ENCODE measurements around the gene FXYD5.
A peak's percentile ranks its signal among the peaks of the same experiment; 100 is the strongest.
"Not testable (repeated sequence)": the region's sequence is repeated elsewhere in the genome, so short reads cannot be mapped to it uniquely, and the experiment has no call there.

The FXYD5 gene

DNA sequence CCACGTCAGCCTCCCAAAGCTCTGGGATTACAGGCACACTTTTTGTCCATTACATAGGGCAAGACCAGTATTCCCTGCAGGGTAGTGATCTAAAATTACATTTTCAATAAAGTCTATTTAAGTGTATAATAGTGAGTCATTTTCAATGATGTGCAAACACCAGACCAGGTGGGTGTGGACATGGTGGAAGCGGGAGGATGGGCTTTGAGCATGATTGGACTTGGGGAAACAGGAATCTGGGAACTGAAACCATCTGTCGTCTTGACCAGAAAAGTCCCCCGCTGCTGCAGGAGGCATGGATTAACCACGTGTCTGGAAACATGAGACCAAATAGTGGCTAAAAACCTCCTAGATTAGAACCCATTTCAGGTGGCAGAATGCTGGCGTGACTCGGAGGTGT, 34.0 kb upstream of the FXYD5 start:
- DNase-seq, result no peak

DNA sequence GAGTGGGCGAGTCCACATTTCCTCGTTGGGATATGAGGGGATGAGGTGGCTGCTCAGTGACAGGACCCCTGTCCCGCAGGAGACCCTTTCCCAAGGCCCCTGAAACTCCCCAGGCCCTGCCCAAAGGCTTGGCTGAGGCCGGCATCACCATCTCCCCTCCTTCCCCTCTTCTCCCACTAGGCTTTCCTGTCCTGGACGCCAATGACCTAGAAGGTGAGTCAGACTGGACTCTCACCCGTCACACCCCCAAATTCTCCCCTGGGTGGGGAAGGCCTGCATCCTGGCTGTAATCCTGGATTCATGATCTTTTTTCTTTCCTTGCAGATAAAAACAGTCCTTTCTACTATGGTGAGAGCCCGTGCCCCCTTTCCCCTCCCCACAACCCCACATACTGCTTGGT, 33.6 kb upstream of the FXYD5 start:
- no peak for DNase-seq

DNA sequence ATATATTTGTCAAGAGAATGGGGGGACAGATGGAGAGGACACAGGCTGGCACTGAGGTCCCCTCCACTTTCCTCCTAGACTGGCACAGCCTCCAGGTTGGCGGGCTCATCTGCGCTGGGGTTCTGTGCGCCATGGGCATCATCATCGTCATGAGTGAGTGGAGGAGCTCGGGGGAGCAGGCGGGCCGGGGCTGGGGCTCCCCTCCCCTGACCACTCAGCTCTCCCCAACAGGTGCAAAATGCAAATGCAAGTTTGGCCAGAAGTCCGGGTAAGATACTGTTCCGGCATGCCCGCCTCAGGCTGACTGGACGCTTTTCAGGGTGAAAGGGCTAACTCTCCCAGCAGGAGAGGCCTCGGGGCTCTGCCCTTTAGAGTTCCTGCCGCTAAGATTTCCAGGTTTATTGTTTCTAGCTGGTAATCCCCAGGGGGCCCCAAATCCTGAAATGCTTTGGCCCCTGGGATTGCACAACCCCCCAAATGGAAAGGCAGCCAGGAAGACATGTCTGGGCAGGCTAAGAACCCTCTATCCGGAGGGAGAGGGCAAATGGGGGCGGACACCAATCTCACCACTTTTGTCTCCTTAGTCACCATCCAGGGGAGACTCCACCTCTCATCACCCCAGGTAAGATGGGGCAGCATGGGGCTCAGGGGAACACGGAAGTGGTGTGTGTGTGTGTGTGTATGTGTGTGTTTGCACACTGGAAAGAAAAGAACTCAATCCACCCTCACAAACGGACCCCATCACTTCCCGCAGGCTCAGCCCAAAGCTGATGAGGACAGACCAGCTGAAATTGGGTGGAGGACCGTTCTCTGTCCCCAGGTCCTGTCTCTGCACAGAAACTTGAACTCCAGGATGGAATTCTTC, 31.6 kb upstream of the FXYD5 start:
- DNase-seq, result no peak

DNA sequence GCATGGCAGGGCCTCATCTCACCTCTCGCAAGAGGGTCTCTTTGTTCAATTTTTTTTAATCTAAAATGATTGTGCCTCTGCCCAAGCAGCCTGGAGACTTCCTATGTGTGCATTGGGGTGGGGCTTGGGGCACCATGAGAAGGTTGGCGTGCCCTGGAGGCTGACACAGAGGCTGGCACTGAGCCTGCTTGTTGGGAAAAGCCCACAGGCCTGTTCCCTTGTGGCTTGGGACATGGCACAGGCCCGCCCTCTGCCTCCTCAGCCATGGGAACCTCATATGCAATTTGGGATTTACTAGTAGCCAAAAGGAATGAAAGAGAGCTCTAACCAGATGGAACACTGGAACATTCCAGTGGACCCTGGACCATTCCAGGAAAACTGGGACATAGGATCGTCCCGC, 31.0 kb upstream of the FXYD5 start:
- DNase-seq, result no peak

DNA sequence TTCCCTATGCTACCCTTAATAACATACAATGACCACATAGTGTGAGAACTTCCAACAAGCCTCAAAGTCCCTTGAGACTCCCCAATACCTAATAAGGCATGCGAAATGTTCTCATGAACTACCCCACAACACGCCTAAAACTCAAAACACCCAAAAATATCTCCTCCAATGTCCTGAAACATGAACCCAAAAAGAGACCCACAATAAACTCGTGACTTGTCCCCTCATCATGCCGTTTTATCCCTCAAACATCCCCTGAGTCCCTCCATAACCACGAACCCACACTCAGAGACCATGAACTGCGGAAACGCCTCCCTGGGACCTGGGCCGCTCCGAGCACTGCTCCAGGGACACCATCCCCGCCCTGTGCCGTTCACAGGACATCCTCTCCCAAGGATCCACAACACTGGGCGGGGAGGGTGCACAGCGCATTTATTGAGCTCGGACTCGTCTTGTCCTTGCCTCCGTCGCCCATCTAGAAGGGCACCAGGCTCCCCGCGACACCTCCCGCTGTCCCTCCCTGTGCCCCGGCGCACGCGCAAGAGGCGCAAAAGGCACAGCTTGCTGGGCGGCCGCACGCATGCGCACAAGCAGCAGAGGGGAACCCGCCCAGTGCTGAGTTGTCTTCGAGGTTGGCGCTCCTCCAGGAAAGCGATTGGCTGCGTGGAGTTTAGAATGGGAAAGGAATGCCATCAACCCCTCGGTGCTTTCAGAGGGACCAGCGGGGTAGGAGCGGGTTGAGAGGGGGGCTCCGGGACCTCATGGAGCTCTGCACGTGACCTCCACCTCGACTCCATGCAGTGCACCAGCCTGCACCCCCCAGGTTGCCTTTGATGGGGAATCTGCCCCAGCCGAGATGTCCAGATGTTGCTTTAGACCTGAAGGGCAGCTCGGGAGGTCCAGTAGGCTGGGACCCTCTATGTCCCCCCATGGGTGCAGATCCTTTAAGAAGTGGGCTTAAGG, 30.2 kb upstream of the FXYD5 start:
- DNase-seq, result peak; percentile 89

DNA sequence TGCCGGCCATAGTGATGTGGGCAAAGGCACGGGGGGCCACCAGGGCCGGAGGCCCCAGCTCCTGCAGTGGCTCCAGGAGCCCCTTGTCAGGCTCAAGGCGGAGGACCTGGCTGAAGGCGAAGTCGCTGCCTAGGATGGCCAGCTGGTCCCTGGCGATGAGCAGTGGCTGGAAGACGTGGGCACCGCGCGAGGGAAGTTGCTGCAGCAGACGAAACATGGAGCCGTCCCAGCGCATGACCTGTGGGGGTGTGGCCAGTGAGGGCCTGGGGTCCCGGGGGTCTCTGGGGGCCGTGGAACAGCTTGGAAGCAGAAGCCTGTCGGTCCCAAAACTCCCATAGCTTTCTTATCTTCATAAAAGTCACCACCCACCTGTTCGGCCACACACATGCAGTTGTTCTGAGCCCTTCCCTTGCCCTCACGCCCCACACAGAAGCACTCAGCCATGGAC, 29.2 kb upstream of the FXYD5 start:
- DNase-seq, result no peak

DNA sequence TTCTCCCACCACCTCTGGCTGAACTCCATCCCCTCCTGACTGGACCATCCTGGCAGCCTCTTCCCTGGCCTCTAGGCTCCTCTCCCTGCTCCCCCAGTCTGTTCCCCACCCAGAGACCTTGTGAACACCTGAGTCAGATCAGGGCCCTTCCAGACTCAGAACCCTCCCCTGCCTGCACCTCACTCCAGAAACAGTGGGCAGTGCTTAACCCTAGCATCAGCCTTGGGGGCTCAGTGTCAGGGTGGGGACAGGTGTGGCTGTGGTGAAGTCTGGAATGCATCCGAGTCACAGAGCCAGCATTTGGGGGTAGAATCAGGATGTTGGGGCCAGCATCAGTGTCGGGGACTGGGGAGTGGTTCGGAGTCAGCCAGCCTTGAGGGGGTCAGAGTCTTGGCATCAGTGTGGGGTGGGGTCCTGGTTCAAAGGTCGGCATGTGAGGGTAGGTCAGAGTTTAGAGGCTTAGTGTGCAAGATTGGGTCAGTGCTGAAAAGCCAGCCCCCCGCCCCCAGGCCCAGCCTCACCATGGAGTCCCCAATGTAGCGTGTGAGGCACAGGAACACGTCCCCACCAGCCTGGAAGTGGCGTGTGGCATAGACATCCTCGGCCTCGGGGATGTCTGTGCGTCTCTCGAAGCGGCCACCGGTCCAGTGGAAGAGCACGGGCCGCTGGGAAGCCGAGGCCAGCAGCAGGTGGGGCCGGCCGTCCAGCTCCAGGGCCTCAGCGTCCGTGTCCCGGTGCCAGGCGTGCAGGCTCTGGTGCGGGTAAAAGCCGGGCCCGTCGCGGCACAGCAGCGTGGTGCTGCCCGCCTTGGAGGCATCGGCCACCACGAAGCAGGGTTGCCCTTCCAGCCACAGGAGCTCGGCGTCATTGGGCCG, 28.5 kb upstream of the FXYD5 start:
- no peak for DNase-seq

DNA sequence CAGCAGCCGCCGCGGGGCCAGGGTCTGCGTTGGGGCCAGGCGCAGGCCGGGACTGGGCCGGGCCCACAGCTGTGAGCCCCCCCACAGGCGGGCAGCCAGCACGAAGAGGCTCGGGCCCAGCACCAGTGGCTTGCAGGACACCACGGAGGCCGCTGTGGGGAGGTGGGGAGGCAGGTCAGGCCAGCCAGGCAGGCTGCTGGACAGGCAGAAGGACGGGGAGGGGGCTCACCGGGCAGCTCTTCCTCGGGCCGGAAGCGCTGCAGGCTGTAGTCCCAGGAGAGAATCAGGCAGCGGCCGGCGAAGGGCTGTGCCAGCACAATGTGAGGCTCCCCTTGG, 27.9 kb upstream of the FXYD5 start:
- DNase-seq, result no peak

DNA sequence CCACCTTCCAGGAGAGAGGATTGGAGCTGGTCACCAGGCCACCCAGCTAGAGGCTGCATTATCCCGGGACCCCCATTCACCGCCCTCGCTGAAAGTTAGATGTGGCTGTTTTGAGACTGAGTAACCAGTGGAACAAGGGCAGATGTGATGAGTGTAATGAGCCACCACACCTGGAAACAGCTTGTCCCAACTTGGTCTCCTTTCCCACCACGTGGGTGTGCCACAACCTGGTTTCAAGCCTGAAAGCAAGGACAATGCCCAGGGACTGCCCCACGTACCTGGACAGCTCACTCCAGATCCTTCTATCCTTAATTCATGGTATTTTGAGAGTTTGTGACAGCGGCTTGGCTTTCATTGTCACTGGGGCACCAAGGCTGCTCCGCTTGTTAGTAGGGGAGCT, 26.7 kb upstream of the FXYD5 start:
- DNase-seq, result no peak

DNA sequence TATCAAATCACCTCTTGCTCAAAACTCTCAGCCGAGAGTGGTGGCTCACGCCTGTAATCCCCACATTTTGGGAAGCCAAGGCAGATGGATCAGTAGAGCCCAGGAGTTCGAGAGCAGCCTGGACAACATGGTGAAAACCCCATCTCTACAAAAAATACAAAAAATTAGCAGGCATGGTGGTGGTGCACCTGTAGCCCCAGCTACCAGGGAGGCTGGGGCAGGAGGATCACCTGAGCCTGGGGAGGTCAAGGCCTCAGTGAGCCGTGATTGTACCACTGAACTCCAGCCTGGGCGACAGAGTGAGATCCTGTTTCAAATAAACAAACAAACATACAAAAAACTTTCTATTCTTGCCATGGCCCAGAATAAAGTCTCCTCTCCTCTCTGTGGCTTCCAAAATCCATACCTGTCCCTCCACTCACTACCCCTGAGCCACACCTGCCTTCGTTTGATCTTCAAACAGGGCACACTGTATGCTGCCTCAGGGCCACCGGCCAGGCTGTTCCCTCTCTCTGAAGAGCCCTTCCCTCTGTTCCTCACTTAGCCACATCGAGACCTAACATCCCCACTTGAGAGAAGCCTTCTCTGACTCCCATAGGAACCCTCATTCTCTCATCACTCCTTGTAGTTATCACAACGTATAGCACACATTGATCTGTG, 26.0 kb upstream of the FXYD5 start:
- no peak for DNase-seq

DNA sequence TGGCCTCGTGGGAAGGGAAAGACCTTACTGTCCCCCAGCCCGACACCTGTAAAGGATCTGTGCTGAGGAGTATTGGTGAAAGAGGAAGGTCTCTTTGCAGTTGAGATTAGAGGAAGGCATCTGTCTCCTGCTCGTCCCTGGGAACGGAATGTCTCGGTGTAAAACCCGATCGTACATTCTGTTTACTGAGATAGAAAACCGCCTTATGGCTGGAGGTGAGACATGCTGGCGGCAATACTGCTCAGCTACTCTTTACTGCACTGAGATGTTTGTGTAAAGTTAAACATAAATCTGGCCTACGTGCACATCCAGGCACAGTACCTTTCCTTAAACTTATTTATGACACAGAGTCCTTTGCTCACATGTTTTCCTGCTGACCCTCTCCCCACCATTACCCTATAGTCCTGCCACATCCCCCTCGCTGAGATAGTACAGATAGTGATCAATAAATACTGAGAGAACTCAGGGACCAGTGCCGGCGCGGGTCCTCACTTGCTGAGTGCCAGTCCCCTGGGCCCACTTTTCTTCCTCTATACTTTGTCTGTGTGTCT, 24.7 kb upstream of the FXYD5 start:
- not testable (repeated sequence) for DNase-seq

DNA sequence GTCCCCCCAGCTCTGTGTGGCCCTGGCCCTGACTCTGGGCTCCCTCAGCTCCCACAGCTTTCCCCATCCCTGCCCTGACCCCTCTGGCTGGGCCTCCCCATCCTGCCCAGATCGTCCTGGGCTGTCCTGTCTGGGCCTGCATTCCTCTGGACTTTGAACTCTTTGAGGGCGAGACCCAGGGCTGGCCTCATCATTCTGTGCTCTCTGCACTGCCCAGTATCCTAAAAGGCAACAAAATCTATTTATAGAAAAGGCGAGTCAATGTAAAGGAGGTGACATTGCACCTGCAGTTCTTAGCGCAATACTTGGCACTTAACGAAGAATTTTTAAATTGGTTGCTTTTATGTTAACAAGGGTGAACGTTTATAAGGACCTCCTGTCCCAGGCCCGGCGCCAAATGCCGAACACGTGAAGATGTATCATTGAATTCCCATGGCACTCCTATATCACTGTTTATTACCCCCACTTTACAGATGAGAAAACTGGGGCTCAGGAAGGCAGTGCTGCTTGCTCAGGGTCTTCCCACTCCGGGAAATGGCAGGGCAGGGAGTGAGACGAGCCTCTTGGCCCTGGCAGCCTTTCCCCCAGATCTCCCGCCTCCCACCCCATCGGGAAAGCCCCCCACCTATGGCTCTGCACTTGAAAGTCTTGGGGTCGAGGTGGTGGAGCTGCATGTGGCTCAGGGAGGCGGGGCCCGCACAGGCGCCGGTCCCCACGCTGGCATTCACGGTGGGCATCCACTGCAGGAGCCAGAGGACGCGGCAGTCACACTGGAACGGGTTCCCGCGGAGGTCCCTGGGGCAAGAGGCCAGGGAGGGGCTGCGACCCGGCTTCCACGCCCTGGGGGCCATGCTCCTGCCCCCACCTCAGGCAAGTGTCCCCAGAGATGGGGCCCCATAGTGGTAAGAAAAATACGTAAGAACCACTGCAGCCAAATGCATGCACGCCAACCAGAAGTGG, 23.5 kb upstream of the FXYD5 start:
- DNase-seq, result no peak

DNA sequence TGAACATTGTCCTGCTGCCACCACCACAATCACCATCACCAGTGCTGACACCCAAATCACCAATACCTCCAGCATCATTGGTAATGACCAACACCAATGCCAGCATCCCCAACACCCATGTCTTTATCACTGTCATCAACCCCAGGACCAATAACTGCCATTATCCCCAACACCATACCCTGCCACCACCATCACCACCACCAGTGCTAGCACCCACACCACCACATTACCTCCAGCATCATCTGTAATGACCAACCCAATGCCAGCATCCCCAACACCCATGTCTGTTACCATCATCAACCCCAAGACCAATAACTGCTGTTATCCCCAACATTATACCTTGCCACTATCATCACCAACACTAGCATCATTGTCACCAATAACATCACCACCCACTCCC, 22.3 kb upstream of the FXYD5 start:
- no peak for DNase-seq

DNA sequence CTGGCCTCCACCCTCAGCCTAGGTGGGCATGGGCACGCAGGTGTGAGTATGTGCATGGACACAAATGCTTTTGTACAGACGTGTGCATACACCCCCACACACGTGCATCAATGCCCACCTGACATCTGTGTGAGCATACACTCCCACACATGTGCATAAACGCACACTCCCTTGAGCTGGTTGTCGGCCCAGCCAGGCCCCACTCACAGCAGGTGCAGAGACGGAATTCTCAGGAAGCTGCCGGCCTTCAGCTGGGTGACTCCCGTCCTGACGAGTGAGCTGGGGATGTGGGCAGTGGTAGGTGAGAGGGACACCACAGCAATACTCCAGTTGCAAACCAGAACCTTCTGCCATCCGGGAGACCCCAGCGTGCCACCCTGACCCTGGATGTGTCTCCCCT, 20.7 kb upstream of the FXYD5 start:
- no peak for DNase-seq

DNA sequence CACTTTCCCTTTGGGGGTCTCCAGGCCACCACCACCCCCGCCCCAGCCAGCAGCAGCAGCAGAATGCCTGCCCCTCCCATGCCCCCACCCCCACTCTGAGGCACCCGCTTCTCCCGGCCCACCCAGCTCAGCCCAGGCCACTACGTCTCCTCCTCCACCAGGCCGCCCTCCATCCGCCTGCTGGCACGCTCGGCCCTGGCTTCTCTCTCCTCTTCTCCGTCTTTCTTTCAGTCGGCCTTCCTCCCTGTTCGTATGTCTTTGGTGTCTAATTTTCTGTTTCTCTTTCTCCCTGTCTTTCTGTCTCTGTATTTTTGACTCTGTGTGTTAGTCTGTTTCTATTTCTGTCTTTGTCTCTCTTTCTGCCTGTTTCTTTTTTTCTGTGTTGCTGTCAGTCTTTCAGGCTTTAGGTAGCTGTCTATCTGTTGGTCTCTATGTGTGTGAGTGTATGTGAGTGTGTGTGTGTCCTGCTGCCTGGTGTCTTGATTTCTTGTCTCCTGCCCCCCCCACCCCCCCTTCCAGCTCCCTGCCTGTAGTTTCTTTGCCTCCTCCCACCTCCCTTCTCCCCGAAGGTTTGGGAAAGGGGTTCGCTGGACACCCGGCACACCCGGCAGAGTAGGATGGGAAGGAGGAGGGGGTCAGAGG, 19.8 kb upstream of the FXYD5 start, which contains the start of gene LGI4:
TSS of gene LGI4 (minus strand) at position 459 of the 642 bp plus-strand sequence. CDS start at position 80, 379 bp downstream.
- no peak for DNase-seq

DNA sequence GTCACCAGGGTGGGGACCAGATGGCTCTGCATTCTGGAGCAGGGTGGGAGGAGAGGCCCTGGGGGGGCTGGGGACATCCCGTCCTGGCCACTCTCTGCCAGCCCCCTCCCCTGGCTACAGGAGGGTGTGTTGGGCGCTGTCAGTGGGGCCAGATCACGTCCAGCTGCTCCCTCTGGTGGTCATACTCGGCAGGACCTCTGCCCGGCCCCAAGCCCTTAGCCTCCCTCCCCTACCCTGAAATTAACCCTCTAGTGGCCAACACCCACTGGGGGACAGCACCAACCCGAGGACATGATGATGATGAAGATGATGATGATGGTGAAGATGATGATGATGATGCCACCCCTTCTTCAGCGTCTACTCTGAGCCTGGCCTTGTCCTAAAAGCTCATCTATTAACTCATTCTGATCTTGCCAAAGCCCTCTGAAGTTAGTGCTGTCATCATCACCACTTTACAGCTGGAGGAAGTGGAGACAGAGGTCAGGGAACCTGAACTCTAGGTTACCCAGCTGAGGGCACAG, 19.1 kb upstream of the FXYD5 start:
- peak; percentile 70 for DNase-seq

DNA sequence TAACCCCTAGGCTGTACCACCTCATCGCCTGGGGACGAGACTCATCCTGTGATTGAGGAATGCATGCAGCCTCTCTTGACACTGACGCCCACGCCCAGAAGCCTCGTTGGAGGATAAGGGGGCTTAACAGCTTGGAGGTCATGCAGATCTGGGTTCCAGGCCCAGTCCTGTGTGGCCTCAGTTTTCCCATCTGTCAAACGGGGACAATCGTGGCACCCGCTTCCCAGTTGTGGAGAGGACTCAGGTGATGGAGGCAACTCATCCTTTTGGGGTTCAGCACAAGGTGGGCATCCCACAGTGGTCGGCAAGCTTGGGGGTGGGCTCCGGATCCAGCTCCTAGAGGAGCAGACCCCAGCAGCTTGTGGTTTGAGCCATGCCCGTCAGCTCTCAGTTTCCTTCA, 18.3 kb upstream of the FXYD5 start:
- no peak for DNase-seq

DNA sequence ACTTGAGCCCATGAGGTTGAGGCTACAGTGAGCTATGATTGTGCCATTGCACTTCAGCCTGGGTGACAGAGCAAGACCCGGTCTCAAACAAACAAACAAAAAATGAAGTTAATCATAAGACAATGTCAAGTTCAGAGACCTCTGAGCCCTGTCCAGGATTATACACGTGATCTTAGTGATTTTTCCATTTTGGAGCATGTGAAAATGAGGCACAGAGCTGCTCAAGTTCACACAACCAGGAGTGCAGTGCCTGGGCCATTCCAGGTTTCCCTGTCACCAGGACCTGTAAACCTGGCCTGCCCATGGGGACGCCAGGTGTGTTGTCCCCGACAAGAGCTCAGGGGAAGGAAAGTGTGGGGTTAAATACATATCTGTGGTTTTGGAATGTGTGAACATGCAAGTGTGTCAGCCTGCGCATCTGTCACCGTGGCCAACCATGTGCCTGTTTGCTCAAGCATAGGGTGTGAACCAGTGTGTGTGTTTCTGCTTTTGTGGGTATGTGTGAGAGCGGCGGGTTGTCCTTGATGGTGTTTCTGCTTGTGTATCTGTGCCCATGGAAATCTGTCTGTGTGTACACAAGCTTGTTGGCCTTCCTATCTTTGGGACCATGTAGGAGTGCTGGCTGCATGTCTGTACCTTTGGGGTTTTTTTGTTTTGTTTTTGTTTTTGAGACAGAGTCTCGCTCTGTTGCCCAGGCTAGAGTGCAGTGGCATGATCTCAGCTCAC, 17.4 kb upstream of the FXYD5 start:
- DNase-seq, result no peak

DNA sequence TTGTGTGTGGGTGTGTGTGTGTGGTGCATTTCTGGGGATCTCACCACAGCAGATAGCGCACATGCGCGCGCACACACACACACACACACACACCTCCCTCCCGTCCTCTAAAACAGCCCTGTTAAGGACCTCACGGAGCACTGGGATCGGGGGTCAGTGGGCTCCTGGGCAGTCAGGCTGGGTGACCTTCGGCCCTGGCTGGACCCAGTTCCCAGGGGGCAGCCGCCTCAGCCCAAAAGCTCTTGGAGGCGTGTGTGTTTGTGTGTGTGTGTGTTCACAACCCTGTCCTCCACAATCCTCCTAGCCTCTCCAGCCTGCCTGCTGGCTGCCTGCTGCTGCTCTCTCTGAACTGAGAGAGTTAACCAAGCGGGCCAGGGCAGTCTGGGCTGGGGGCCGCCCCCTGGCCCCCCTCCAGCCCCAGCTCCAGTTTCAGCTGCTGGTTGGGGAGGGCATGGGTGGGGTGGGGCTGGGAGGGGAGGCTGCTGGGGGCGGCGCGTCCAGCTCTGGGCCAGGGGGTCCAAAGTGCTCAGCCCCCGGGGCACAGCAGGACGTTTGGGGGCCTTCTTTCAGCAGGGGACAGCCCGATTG, 16.1 kb upstream of the FXYD5 start, which contains the start of gene FXYD1:
TSS of gene FXYD1 (plus strand) at position 520 of the 588 bp plus-strand sequence. CDS start 1,256 bp downstream, outside the sequence.
- DNase-seq, result no peak
